Tibial nerve (tissue), 4 donors: ENCODE results near the gene PRDX4. TPM values are rescaled to one million over a fixed set of nuclear protein-coding genes. Genes with fewer than 3 reads are reported as not detected.
"Not testable (repeated sequence)": the region's sequence is repeated elsewhere in the genome, so short reads cannot be mapped to it uniquely, and the experiment has no call there.

ENCODE experiments used
- DNase-seq, 2 donors: peaks; one replicate each; pipeline ENCODE4 v3.0.0-alpha.2; 2019; ENCODE audit warnings: low spot score in 2 of 2
- H3K27ac ChIP-seq, 4 donors: fragments of 200-600 bp; sonication (generic) in 3 of 4; one replicate each; pipeline ENCODE4 v1.5.1; 2017 to 2019; ENCODE audit warnings: mild to moderate bottlenecking in 1 of 4
- H3K27me3 ChIP-seq, 2 donors: fragments of 200-600 bp; sonication (generic) in 1 of 2; one replicate each; pipeline versions ENCODE4 v1.5.1 to v1.6.0; 2017 to 2019
- H3K36me3 ChIP-seq, 3 donors: fragments of 200-600 bp; sonication (generic); one replicate each; pipeline ENCODE4 v1.5.1; 2018 to 2019
- H3K4me1 ChIP-seq, 4 donors: fragments of 200-600 bp; sonication (generic) in 3 of 4; one replicate each; pipeline ENCODE4 v1.5.1; 2017 to 2019
- H3K4me3 ChIP-seq, 4 donors: fragments of 200-600 bp; sonication (generic) in 3 of 4; one replicate each; pipeline ENCODE4 v1.5.1; 2017 to 2019; ENCODE audit warnings: mild to moderate bottlenecking in 1 of 4, moderate library complexity in 1 of 4
- H3K9me3 ChIP-seq, 4 donors: fragments of 200-600 bp; sonication (generic) in 3 of 4; one replicate each; pipeline ENCODE4 v1.5.1; 2017 to 2019
- CTCF ChIP-seq, 5 experiments: fragments of 200-600 bp in 3 of 5; fragments of 450-650 bp in 2 of 5; sonication (generic) in 3 of 5; IDR thresholded peaks; one replicate each; pipeline ENCODE4 v1.5.1; 2016 to 2019; ENCODE audit warnings: antibody characterized with exemption in 5 of 5, mild to moderate bottlenecking in 3 of 5, moderate library complexity in 2 of 5
- EP300 ChIP-seq, 2 donors: sonication (generic); formaldehyde crosslinking; IDR thresholded peaks; one replicate each; pipeline ENCODE4 v1.6.1; 2017; ENCODE audit warnings: antibody characterized with exemption in 2 of 2, mild to moderate bottlenecking in 1 of 2
- POLR2A ChIP-seq, 2 donors: fragments of 450-650 bp; IDR thresholded peaks; one replicate each; pipeline ENCODE4 v1.6.1; 2017; ENCODE audit warnings: antibody characterized with exemption in 2 of 2, mild to moderate bottlenecking in 2 of 2, moderate library complexity in 2 of 2
- WGBS, 2 donors: methylation state at CpG; one replicate each; pipeline ENCODE4 v1.1.5; 2018; 5-methylcytosine and 5-hydroxymethylcytosine counted together
- total RNA-seq, 4 donors: library from RNA; depleted of rRNA; stranded (reverse); fragments of >200 nt; gene quantifications; one replicate each; pipeline ENCODE4 v1.1.0, GENCODE V29; 2016

PRDX4 gene
- total RNA-seq, 4 donors from 2014 or later: 108 to 175 (median 118) TPM

- peaks cover 0 to 8% (median 0%) of the 10 kb centered on the region in 4 donors for H3K4me1 ChIP-seq
- no peak for TF ChIP-seq POLR2A (IDR thresholded peaks at IDR 0.05)
- TF ChIP-seq CTCF (IDR thresholded peaks at IDR 0.05): no peak
- no peak for TF ChIP-seq EP300 (IDR thresholded peaks at IDR 0.05)
- H3K27ac ChIP-seq: no peak overlapping the region
- H3K9me3 ChIP-seq: no peaks in the 10 kb centered on the region
- no peak overlapping the region for H3K4me3 ChIP-seq
- peaks cover 0 to 5% of the 10 kb centered on the region in 2 donors for H3K27me3 ChIP-seq
- no peak for DNase-seq
- WGBS, 2 donors: 65 to 68% methylated on average over 3 of the region's 3 CpGs
- H3K36me3 ChIP-seq: peaks cover 0 to 10% (median 0%) of the 10 kb centered on the region in 3 donors
Measured at GRCh38 chrX:23673108-23673507, 5.8 kb downstream of the PRDX4 start.

DNA sequence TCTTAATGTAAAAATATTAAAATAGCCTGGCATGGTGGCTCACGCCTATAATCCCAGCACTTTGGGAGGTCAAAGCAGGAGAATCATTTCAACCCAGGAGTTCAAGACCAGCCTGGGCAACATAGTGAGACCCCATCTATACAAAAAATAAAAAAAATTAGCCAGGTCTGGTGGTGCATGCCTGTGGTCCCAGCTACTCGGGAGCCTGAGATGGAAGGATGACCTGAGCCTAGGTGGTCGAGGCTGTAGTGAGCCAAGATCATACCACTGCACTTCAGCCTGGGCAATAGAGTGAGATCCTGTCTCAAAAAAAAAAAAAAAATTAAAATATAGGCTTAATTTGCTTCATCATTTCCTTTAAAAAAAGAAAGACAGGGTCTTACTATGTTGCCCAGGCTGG is 9.2 kb downstream of the PRDX4 start:
- not testable (repeated sequence) for H3K4me1 ChIP-seq, H3K9me3 ChIP-seq, H3K27me3 ChIP-seq, H3K4me3 ChIP-seq, DNase-seq, H3K27ac ChIP-seq
- peaks cover 0 to 17% (median 0%) of the 10 kb centered on the region in 3 donors for H3K36me3 ChIP-seq
- WGBS, 2 donors: 78 to 91% methylated on average over 2 to 3 of the region's 3 CpGs

GRCh38 chrX:23692166-23692565 is 24.9 kb downstream of the PRDX4 start:
- H3K4me3 ChIP-seq: no peak overlapping the region
- DNase-seq: no peak
- TF ChIP-seq CTCF (IDR thresholded peaks at IDR 0.05) (no peak), POLR2A (IDR thresholded peaks at IDR 0.05) (no peak), EP300 (IDR thresholded peaks at IDR 0.05) (no peak)
- H3K9me3 ChIP-seq: no peaks in the 10 kb centered on the region
- H3K27me3 ChIP-seq: no peaks in the 10 kb centered on the region
- no peak overlapping the region for H3K27ac ChIP-seq
- 73 to 80% methylated on average over 7 to 8 of the region's 8 CpGs for WGBS, 2 donors
- H3K36me3 ChIP-seq: peaks cover 0 to 2% (median 0%) of the 10 kb centered on the region in 3 donors
- no peaks in the 10 kb centered on the region for H3K4me1 ChIP-seq

- Histone ChIP-seq H3K36me3 (no peaks in the 10 kb centered on the region), H3K9me3 (no peaks in the 10 kb centered on the region), H3K4me3 (no peak overlapping the region), H3K4me1 (no peaks in the 10 kb centered on the region), H3K27me3 (no peaks in the 10 kb centered on the region), H3K27ac (no peak overlapping the region)
- 4 to 6% methylated on average over 8 of the region's 8 CpGs for WGBS, 2 donors
- TF ChIP-seq CTCF (IDR thresholded peaks at IDR 0.05): peak in 4 of 5 experiments; percentile 17 to 56 (median 39)
- TF ChIP-seq POLR2A (IDR thresholded peaks at IDR 0.05): no peak
- no peak for TF ChIP-seq EP300 (IDR thresholded peaks at IDR 0.05)
- peak; percentile 18 to 53 for DNase-seq
Measured at GRCh38 chrX:23694606-23695005, 27.3 kb downstream of the PRDX4 start.

GRCh38 chrX:23699636-23700194 is 32.4 kb downstream of the PRDX4 start:
- 59 to 73% methylated on average over 13 to 16 of the region's 16 CpGs for WGBS, 2 donors
- Histone ChIP-seq H3K4me3 (no peak overlapping the region), H3K36me3 (peaks cover 0 to 45% (median 0%) of the 10 kb centered on the region in 3 donors), H3K9me3 (no peaks in the 10 kb centered on the region), H3K27me3 (no peaks in the 10 kb centered on the region), H3K27ac (no peak overlapping the region), H3K4me1 (no peaks in the 10 kb centered on the region)
- peak in 1 of 2 donors; percentile 14 for DNase-seq
- TF ChIP-seq EP300 (IDR thresholded peaks at IDR 0.05): no peak
- TF ChIP-seq POLR2A (IDR thresholded peaks at IDR 0.05): no peak
- no peak for TF ChIP-seq CTCF (IDR thresholded peaks at IDR 0.05)
